Liver (tissue), 9 donors: ENCODE data around the gene FOXM1. TPM values are rescaled to one million over a fixed set of nuclear protein-coding genes. Genes with fewer than 3 reads are reported as not detected.

Source experiments
- DNase-seq: peaks from one replicate; pipeline ENCODE4 v3.0.0-alpha.2; 2017; ENCODE audit warnings: low spot score
- H3K27ac ChIP-seq, 2 donors: one replicate each; pipeline ENCODE4 v1.7.0; 2013; ENCODE audit warnings: inconsistent platforms in 2 of 2, low read length in 2 of 2, control low read depth in 1 of 2, low read depth in 1 of 2, mild to moderate bottlenecking in 1 of 2
- H3K27me3 ChIP-seq, 4 donors: one replicate each; pipeline versions ENCODE4 v1.6.1 to v1.7.0; 2013; ENCODE audit warnings: low read length in 3 of 4, inconsistent platforms in 1 of 4, mild to moderate bottlenecking in 1 of 4, moderate library complexity in 1 of 4; ENCODE audit not compliant: control insufficient read depth in 4 of 4, insufficient read depth in 4 of 4
- H3K36me3 ChIP-seq, 4 donors: one replicate each; pipeline versions ENCODE4 v1.6.1 to v1.7.0; 2013; ENCODE audit warnings: low read length in 3 of 4, mild to moderate bottlenecking in 3 of 4, low read depth in 1 of 4, moderate library complexity in 1 of 4; ENCODE audit not compliant: control insufficient read depth in 4 of 4, insufficient read depth in 3 of 4
- H3K4me1 ChIP-seq, 4 donors: one replicate each; pipeline versions ENCODE4 v1.6.1 to v1.7.0; 2013; ENCODE audit warnings: low read length in 3 of 4, mild to moderate bottlenecking in 3 of 4, moderate library complexity in 1 of 4; ENCODE audit not compliant: control insufficient read depth in 4 of 4, insufficient read depth in 4 of 4
- H3K4me3 ChIP-seq, 3 donors: one replicate each; pipeline versions ENCODE4 v1.6.1 to v1.7.0; 2013; ENCODE audit warnings: low read length in 3 of 3, control low read depth in 1 of 3, low read depth in 1 of 3, mild to moderate bottlenecking in 1 of 3
- H3K9ac ChIP-seq, 2 donors: one replicate each; pipeline ENCODE4 v1.7.0; 2013; ENCODE audit warnings: low read length in 2 of 2, mild to moderate bottlenecking in 2 of 2, moderate library complexity in 2 of 2, control low read depth in 1 of 2, low read depth in 1 of 2
- H3K9me3 ChIP-seq, 4 donors: one replicate each; pipeline versions ENCODE4 v1.6.1 to v1.7.0; 2013; ENCODE audit warnings: low read length in 3 of 4; ENCODE audit not compliant: control insufficient read depth in 4 of 4
- EGR1 ChIP-seq, 2 donors: IDR thresholded peaks; 2 replicates each; pipeline ENCODE4 v1.6.1; 2016 to 2018; ENCODE audit warnings: antibody characterized with exemption in 2 of 2, low read depth in 2 of 2
- FOXA1 ChIP-seq: IDR thresholded peaks from 2 replicates; pipeline ENCODE4 v1.6.1; 2016; ENCODE audit warnings: antibody characterized with exemption
- FOXA2 ChIP-seq: IDR thresholded peaks from 2 replicates; pipeline ENCODE4 v1.6.1; 2016; ENCODE audit warnings: antibody characterized with exemption
- GABPA ChIP-seq, 2 donors: IDR thresholded peaks in 1 of 2; conservative IDR thresholded peaks in 1 of 2; 2 replicates each; pipeline ENCODE4 v1.6.1; 2016; ENCODE audit warnings: antibody characterized with exemption in 2 of 2, mild to moderate bottlenecking in 1 of 2, moderate library complexity in 1 of 2
- HNF4A ChIP-seq, 2 donors: conservative IDR thresholded peaks; 2 replicates each; pipeline ENCODE4 v1.6.1; 2016; ENCODE audit warnings: antibody characterized with exemption in 2 of 2, mild to moderate bottlenecking in 2 of 2
- JUND ChIP-seq, 2 donors: IDR thresholded peaks; 2 replicates each; pipeline ENCODE4 v1.6.1; 2016; ENCODE audit warnings: antibody characterized with exemption in 2 of 2
- RAD21 ChIP-seq, 2 donors: IDR thresholded peaks; 2 replicates each; pipeline ENCODE4 v1.6.1; 2016; ENCODE audit warnings: antibody characterized with exemption in 2 of 2, mild to moderate bottlenecking in 2 of 2
- RXRA ChIP-seq, 2 donors: IDR thresholded peaks; 2 replicates each; pipeline ENCODE4 v1.6.1; 2017 to 2018; ENCODE audit warnings: antibody characterized with exemption in 2 of 2, mild to moderate bottlenecking in 1 of 2
- SP1 ChIP-seq: IDR thresholded peaks from 2 replicates; pipeline ENCODE4 v1.6.1; 2018; ENCODE audit warnings: antibody characterized with exemption, mild to moderate bottlenecking
- TAF1 ChIP-seq: conservative IDR thresholded peaks from 2 replicates; pipeline ENCODE4 v1.6.1; 2016; ENCODE audit warnings: antibody characterized with exemption, mild to moderate bottlenecking
- YY1 ChIP-seq: IDR thresholded peaks from 2 replicates; pipeline ENCODE4 v1.6.1; 2016; ENCODE audit warnings: antibody characterized with exemption, mild to moderate bottlenecking
- ZBTB33 ChIP-seq: IDR thresholded peaks from 2 replicates; pipeline ENCODE4 v1.6.1; 2016; ENCODE audit warnings: antibody characterized with exemption
- WGBS: extraction: QIAGEN DNeasy Blood & Tissue Kit; methylation state at CpG from one replicate; pipeline ENCODE4 v1.1.7; 2013; 5-methylcytosine and 5-hydroxymethylcytosine counted together
- polyA plus RNA-seq, 2 donors: library from polyadenylated mRNA; stranded (reverse) in 1 of 2; unstranded in 1 of 2; fragments of 200-250 nt in 1 of 2; fragments of >200 nt in 1 of 2; fragmentation: Nextera tagmentation in 1 of 2; extraction: Ambion mirVana in 1 of 2; gene quantifications; one replicate each; pipeline versions ENCODE4 v1.2.1 to v1.2.3, GENCODE V29; 2013 to 2015
- total RNA-seq, 2 donors: library from RNA; depleted of rRNA; stranded (reverse); fragments of >200 nt; gene quantifications; one replicate each; pipeline ENCODE4 v1.2.3, GENCODE V29; 2014
- TF ChIP-seq, protein P1 (sequence below): IDR thresholded peaks from 2 replicates; pipeline ENCODE4 v1.6.1; 2016; ENCODE audit warnings: antibody characterized with exemption, mild to moderate bottlenecking
- TF ChIP-seq, protein P2 (sequence below): IDR thresholded peaks from 2 replicates; pipeline ENCODE4 v1.6.1; 2016; ENCODE audit warnings: antibody characterized with exemption
- TF ChIP-seq, protein P3 (sequence below): fragments of 150-350 bp; IDR thresholded peaks from 2 replicates; pipeline ENCODE4 v1.5.1; 2017; ENCODE audit warnings: improper control_type of control experiment, low read depth, low read length; ENCODE audit not compliant: missing input control
- donor health status: healthy.
- donor health status: healthy.
- donor health status: healthy.
- donor health status: healthy.
- donor health status: healthy.

FOXM1 gene
- total and polyA plus RNA-seq, 4 donors, result 0.81 to 10.3 (median 4.6) TPM; not detected in 1

DNA sequence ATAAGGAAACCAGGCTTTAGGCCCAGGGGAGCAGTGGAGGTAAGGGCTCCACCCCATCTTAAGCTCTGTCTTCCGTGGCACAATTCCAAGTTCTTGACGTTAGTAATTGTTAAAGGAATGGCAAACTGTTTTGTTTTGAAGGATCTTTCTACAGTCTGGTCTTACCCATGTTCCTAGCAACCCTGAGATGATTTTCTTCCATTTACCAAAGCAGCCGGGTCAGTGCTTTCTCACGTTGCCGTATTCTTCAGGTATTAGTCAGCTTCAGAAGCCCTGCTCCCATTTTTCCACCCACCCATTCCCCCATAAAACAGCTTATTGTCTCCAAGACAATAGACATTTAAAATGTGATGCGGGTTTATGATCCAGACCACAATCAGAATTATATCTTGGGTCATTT lies 52.4 kb downstream of the FOXM1 start:
- no peak overlapping the region for H3K9ac ChIP-seq
- H3K36me3 ChIP-seq, result peaks cover 11 to 86% (median 60%) of the 10 kb centered on the region in 4 donors
- DNase-seq, result no peak
- no peak for TF ChIP-seq RXRA (IDR thresholded peaks at IDR 0.05)
- no peak for TF ChIP-seq TAF1
- no peak for TF ChIP-seq JUND (IDR thresholded peaks at IDR 0.05)
- no peak for TF ChIP-seq SP1
- TF ChIP-seq, protein P1, sequence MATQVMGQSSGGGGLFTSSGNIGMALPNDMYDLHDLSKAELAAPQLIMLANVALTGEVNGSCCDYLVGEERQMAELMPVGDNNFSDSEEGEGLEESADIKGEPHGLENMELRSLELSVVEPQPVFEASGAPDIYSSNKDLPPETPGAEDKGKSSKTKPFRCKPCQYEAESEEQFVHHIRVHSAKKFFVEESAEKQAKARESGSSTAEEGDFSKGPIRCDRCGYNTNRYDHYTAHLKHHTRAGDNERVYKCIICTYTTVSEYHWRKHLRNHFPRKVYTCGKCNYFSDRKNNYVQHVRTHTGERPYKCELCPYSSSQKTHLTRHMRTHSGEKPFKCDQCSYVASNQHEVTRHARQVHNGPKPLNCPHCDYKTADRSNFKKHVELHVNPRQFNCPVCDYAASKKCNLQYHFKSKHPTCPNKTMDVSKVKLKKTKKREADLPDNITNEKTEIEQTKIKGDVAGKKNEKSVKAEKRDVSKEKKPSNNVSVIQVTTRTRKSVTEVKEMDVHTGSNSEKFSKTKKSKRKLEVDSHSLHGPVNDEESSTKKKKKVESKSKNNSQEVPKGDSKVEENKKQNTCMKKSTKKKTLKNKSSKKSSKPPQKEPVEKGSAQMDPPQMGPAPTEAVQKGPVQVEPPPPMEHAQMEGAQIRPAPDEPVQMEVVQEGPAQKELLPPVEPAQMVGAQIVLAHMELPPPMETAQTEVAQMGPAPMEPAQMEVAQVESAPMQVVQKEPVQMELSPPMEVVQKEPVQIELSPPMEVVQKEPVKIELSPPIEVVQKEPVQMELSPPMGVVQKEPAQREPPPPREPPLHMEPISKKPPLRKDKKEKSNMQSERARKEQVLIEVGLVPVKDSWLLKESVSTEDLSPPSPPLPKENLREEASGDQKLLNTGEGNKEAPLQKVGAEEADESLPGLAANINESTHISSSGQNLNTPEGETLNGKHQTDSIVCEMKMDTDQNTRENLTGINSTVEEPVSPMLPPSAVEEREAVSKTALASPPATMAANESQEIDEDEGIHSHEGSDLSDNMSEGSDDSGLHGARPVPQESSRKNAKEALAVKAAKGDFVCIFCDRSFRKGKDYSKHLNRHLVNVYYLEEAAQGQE, result no peak
- no peak for TF ChIP-seq ZBTB33
- TF ChIP-seq RAD21 (IDR thresholded peaks at IDR 0.05), result no peak
- TF ChIP-seq, protein P2, sequence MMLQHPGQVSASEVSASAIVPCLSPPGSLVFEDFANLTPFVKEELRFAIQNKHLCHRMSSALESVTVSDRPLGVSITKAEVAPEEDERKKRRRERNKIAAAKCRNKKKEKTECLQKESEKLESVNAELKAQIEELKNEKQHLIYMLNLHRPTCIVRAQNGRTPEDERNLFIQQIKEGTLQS, result no peak
- no peak for TF ChIP-seq GABPA (IDR thresholded peaks at IDR 0.05 in 1 of 2, conservative IDR thresholded peaks at IDR 0.05 in 1 of 2)
- TF ChIP-seq FOXA1, result no peak
- no peak for TF ChIP-seq YY1
- TF ChIP-seq HNF4A (conservative IDR thresholded peaks at IDR 0.05), result no peak
- TF ChIP-seq FOXA2, result no peak
- TF ChIP-seq, protein P3, sequence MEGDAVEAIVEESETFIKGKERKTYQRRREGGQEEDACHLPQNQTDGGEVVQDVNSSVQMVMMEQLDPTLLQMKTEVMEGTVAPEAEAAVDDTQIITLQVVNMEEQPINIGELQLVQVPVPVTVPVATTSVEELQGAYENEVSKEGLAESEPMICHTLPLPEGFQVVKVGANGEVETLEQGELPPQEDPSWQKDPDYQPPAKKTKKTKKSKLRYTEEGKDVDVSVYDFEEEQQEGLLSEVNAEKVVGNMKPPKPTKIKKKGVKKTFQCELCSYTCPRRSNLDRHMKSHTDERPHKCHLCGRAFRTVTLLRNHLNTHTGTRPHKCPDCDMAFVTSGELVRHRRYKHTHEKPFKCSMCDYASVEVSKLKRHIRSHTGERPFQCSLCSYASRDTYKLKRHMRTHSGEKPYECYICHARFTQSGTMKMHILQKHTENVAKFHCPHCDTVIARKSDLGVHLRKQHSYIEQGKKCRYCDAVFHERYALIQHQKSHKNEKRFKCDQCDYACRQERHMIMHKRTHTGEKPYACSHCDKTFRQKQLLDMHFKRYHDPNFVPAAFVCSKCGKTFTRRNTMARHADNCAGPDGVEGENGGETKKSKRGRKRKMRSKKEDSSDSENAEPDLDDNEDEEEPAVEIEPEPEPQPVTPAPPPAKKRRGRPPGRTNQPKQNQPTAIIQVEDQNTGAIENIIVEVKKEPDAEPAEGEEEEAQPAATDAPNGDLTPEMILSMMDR, result no peak
- 92% methylated on average over 6 of the region's 6 CpGs for WGBS
- H3K9me3 ChIP-seq, result no peaks in the 10 kb centered on the region
- H3K27ac ChIP-seq, result no peak overlapping the region
- no peak overlapping the region for H3K4me3 ChIP-seq
- no peaks in the 10 kb centered on the region for H3K27me3 ChIP-seq
- no peaks in the 10 kb centered on the region for H3K4me1 ChIP-seq

- H3K27ac ChIP-seq, result no peak overlapping the region
- H3K27me3 ChIP-seq, result no peaks in the 10 kb centered on the region
- no peaks in the 10 kb centered on the region for H3K4me1 ChIP-seq
- H3K4me3 ChIP-seq, result no peak overlapping the region
- no peak for DNase-seq
- WGBS, result 83% methylated on average over 7 of the region's 7 CpGs
- no peaks in the 10 kb centered on the region for H3K9me3 ChIP-seq
- peaks cover 11 to 88% (median 60%) of the 10 kb centered on the region in 4 donors for H3K36me3 ChIP-seq
- no peak overlapping the region for H3K9ac ChIP-seq
- TF ChIP-seq EGR1 (IDR thresholded peaks at IDR 0.05; ENCODE audit: low read depth in 2 of 2) (no peak), YY1 (no peak), JUND (IDR thresholded peaks at IDR 0.05) (no peak), RAD21 (IDR thresholded peaks at IDR 0.05) (no peak), FOXA2 (no peak), FOXA1 (no peak), HNF4A (conservative IDR thresholded peaks at IDR 0.05) (no peak)
- TF ChIP-seq, protein P3, result no peak
- TF ChIP-seq, protein P1, result no peak
Observed at GRCh38 chr12:2823483-2823882, 53.5 kb downstream of the FOXM1 start.
